Measurements from ENCODE around the gene DAW1. TPM values are rescaled to one million over a fixed set of nuclear protein-coding genes. Genes with fewer than 3 reads are reported as not detected.

The DAW1 gene
- total RNA-seq, 1 experiment from 2014 or later: 0.37 TPM

DNA sequence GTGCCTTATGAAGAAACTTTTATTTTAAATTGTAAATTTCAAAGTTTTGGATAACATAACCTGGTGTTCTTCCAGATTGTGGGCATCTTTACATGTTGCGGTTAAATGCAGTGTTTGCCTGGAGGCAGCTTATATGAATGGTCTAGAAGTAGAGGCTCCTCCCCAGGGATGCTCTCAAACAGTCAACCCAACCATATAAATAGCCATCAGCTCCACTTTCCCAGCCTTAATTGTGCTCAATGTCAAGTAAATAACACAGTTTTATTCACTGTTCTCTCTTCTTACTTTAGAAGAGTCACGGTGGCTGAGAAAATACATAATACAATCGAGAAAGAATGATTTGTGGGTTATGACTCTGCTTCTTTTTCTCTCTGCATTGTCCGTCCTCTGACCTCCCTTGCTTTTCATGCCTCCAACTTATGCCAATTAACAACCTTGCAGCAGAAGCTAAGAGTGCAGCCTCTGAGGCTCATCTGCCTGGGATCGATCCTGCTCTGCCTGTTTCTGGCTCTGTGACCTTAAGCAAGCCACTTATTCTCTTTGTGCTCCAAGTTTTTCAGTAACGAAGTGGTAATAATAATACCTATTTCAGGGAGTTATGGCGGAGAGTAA is 100.3 kb downstream of the DAW1 start:
- Histone ChIP-seq H3K4me1 (ENCODE audit: insufficient read depth, low read length) (no peaks in the 10 kb centered on the region), H2AFZ (ENCODE audit: low read length) (no peak overlapping the region), H3K23me2 (ENCODE audit: insufficient read length, low read depth, low read length, poor library complexity, severe bottlenecking) (no peaks in the 10 kb centered on the region), H4K5ac (ENCODE audit: insufficient read length, low read depth, low read length) (no peak overlapping the region), H3K23ac (ENCODE audit: insufficient read length, low read depth, low read length) (no peak overlapping the region), H3K4me2 (ENCODE audit: insufficient read depth, insufficient read length, low read length) (no peak overlapping the region), H3K27ac (ENCODE audit: insufficient read length, low read depth, low read length) (no peak overlapping the region), H2BK20ac (ENCODE audit: low read depth, low read length, poor library complexity, severe bottlenecking) (no peak overlapping the region), H2BK120ac (ENCODE audit: low read depth, low read length, poor library complexity, severe bottlenecking) (no peak overlapping the region), H3K9ac (ENCODE audit: extremely low read depth, insufficient read length, low read length) (no peak overlapping the region), H2AK5ac (ENCODE audit: insufficient read length, low read length) (no peak overlapping the region), H4K20me1 (ENCODE audit: control insufficient read depth, insufficient read depth, insufficient read length) (no peaks in the 10 kb centered on the region), H4K8ac (replicated peaks; ENCODE audit: insufficient read length, low read depth, low read length) (no peak overlapping the region), H4K91ac (ENCODE audit: insufficient read length, low read depth, low read length) (no peak overlapping the region), H3K9me3 (ENCODE audit: control insufficient read depth, low read depth, low read length) (no peaks in the 10 kb centered on the region), H3K27me3 (ENCODE audit: insufficient read depth, low read length) (no peaks in the 10 kb centered on the region), H3K18ac (ENCODE audit: insufficient read length, low read depth, low read length) (no peak overlapping the region), H2BK15ac (ENCODE audit: low read depth, low read length) (no peak overlapping the region), H3K14ac (ENCODE audit: insufficient read depth, low read length) (no peak overlapping the region), H3K56ac (ENCODE audit: insufficient read length, low read depth, low read length) (no peak overlapping the region), H2BK12ac (ENCODE audit: insufficient read length, low read depth, low read length) (no peak overlapping the region), H3K79me2 (ENCODE audit: insufficient read depth, low read length) (no peaks in the 10 kb centered on the region), H3K4ac (ENCODE audit: low read depth, low read length) (no peak overlapping the region), H2BK5ac (ENCODE audit: insufficient read length, low read length) (no peak overlapping the region), H3T11ph (ENCODE audit: low read length) (no peak overlapping the region), H3K79me1 (ENCODE audit: insufficient read depth, low read depth, low read length, poor library complexity, severe bottlenecking) (no peaks in the 10 kb centered on the region)
- H3K36me3 Mint-ChIP-seq (ENCODE audit: insufficient read depth in 1 of 3, low read depth in 3 of 3): no peaks in the 10 kb centered on the region
- no peak overlapping the region for H3K27ac Mint-ChIP-seq
- no peaks in the 10 kb centered on the region for H3K4me1 Mint-ChIP-seq
- H3K9me3 Mint-ChIP-seq: no peaks in the 10 kb centered on the region
- H3K27me3 Mint-ChIP-seq (ENCODE audit: low read depth): no peaks in the 10 kb centered on the region
- TF ChIP-seq, protein P1, sequence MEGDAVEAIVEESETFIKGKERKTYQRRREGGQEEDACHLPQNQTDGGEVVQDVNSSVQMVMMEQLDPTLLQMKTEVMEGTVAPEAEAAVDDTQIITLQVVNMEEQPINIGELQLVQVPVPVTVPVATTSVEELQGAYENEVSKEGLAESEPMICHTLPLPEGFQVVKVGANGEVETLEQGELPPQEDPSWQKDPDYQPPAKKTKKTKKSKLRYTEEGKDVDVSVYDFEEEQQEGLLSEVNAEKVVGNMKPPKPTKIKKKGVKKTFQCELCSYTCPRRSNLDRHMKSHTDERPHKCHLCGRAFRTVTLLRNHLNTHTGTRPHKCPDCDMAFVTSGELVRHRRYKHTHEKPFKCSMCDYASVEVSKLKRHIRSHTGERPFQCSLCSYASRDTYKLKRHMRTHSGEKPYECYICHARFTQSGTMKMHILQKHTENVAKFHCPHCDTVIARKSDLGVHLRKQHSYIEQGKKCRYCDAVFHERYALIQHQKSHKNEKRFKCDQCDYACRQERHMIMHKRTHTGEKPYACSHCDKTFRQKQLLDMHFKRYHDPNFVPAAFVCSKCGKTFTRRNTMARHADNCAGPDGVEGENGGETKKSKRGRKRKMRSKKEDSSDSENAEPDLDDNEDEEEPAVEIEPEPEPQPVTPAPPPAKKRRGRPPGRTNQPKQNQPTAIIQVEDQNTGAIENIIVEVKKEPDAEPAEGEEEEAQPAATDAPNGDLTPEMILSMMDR (conservative IDR thresholded peaks at IDR 0.05): no peak
- no peak overlapping the region for H3K4me3 Mint-ChIP-seq
- DNase-seq: no peak
- no CpG with 5 or more reads among the region's 7 CpGs for WGBS (ENCODE audit: extremely low coverage, insufficient read length, low lambda C conversion rate)

Data from H9 (cell line).